GM12891 (cell line): ENCODE data around the gene FAM174B.

Experiments used
- POLR2A ChIP-seq: IDR thresholded peaks from 2 replicates; pipeline ENCODE4 v1.6.1; 2011; ENCODE audit warnings: low read depth, low read length, control low read depth
- POLR2AphosphoS5 ChIP-seq: IDR thresholded peaks from 2 replicates; pipeline ENCODE4 v1.6.1; 2011; ENCODE audit warnings: low read depth, low read length, control low read depth
- SPI1 ChIP-seq: IDR thresholded peaks from 2 replicates; pipeline ENCODE4 v1.6.1; 2011; ENCODE audit warnings: low read depth, low read length, control low read depth
- TAF1 ChIP-seq: IDR thresholded peaks from 2 replicates; pipeline ENCODE4 v1.6.1; 2011; ENCODE audit warnings: low read depth, low read length, control low read depth

GRCh38 chr15:92597548-92597947 lies 58.0 kb downstream of the FAM174B start:
- TF ChIP-seq POLR2AphosphoS5 = no peak
- TF ChIP-seq SPI1 = no peak
- TF ChIP-seq POLR2A = no peak
- TF ChIP-seq TAF1 = no peak
